GM12878 (cell line): ENCODE data around the gene IL33.
A peak's percentile ranks its signal among the peaks of the same experiment; 100 is the strongest.

Source experiments
- CHD1 ChIP-seq: IDR thresholded peaks from 2 replicates; pipeline ENCODE4 v1.6.1; 2012; ENCODE audit warnings: low read depth, low read length, improper control_type of control experiment
- FOXK2 ChIP-seq: fragments of 450-650 bp; IDR thresholded peaks from 2 replicates; pipeline ENCODE4 v1.6.1; 2017; ENCODE audit warnings: mild to moderate bottlenecking, moderate library complexity
- MTA3 ChIP-seq: IDR thresholded peaks from 2 replicates; pipeline ENCODE4 v1.6.1; 2012; ENCODE audit warnings: low read length, inconsistent platforms, borderline replicate concordance
- SP1 ChIP-seq: IDR thresholded peaks from one replicate; pipeline ENCODE4 v1.6.1; 2011; ENCODE audit warnings: low read depth, low read length
- SUZ12 ChIP-seq: fragments of 200-600 bp; sonication (generic); IDR thresholded peaks from one replicate; pipeline ENCODE4 v1.6.1; 2018; ENCODE audit warnings: antibody characterized with exemption, mild to moderate bottlenecking; ENCODE audit not compliant: unreplicated experiment
- ZNF274 ChIP-seq: IDR thresholded peaks from one replicate; pipeline ENCODE4 v1.8.0; 2011; ENCODE audit not compliant: insufficient read length, insufficient read depth
- TF ChIP-seq, protein P1 (sequence below), 3 experiments: IDR thresholded peaks in 2 of 3; conservative IDR thresholded peaks in 1 of 3; 2 replicates each; pipeline ENCODE4 v1.5.1; 2011; ENCODE audit warnings: low read depth in 3 of 3, low read length in 3 of 3, mild to moderate bottlenecking in 3 of 3, control low read depth in 2 of 3, moderate library complexity in 2 of 3, inconsistent platforms in 1 of 3, mixed read lengths in 1 of 3; ENCODE audit not compliant: control insufficient read depth in 2 of 3, insufficient read depth in 1 of 3; ENCODE audit errors: extremely low read depth in 1 of 3
- TF ChIP-seq, protein P2 (sequence below): IDR thresholded peaks from 2 replicates; pipeline ENCODE4 v1.6.1; 2012; ENCODE audit warnings: low read depth, low read length, improper control_type of control experiment
- TF ChIP-seq, protein P3 (sequence below): IDR thresholded peaks from 2 replicates; pipeline ENCODE4 v1.6.1; 2011; ENCODE audit warnings: low read depth, mild to moderate bottlenecking, low read length, moderate library complexity, borderline replicate concordance; ENCODE audit errors: extremely low read depth
- TF ChIP-seq, protein P4 (sequence below): IDR thresholded peaks from 2 replicates; pipeline ENCODE4 v1.6.1; 2012; ENCODE audit warnings: mild to moderate bottlenecking, low read depth, low read length
- TF ChIP-seq, protein P5 (sequence below): fragments of 450-650 bp; IDR thresholded peaks from 2 replicates; pipeline ENCODE4 v1.6.1; 2017; ENCODE audit warnings: low read depth, mild to moderate bottlenecking, moderate library complexity
- TF ChIP-seq, protein P6 (sequence below): fragments of 450-650 bp; IDR thresholded peaks from 2 replicates; pipeline ENCODE4 v1.6.1; 2017; ENCODE audit warnings: mild to moderate bottlenecking, low read depth, inconsistent platforms; ENCODE audit not compliant: poor library complexity, severe bottlenecking

DNA sequence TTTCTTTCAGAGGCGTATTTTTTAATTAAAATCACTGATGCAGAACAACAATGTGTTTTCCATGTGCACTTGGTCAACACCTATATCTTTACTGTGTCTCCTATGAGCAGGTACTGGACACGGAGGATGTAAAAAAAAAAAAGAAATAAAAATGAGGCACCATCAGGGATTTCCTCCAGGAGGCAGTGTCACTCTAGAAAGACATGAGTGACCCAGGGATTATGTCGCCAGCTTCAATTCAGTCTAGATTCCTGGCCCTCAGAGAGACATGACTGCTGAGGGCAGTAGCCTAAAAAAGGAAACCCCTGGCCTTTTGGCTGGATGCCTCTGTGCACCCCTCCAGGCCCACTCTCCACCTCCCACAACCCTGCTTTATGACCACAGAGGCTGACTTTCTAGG is 18.3 kb upstream of the IL33 start:
- TF ChIP-seq FOXK2: no peak
- no peak for TF ChIP-seq SUZ12
- TF ChIP-seq CHD1: no peak
- TF ChIP-seq, protein P1, sequence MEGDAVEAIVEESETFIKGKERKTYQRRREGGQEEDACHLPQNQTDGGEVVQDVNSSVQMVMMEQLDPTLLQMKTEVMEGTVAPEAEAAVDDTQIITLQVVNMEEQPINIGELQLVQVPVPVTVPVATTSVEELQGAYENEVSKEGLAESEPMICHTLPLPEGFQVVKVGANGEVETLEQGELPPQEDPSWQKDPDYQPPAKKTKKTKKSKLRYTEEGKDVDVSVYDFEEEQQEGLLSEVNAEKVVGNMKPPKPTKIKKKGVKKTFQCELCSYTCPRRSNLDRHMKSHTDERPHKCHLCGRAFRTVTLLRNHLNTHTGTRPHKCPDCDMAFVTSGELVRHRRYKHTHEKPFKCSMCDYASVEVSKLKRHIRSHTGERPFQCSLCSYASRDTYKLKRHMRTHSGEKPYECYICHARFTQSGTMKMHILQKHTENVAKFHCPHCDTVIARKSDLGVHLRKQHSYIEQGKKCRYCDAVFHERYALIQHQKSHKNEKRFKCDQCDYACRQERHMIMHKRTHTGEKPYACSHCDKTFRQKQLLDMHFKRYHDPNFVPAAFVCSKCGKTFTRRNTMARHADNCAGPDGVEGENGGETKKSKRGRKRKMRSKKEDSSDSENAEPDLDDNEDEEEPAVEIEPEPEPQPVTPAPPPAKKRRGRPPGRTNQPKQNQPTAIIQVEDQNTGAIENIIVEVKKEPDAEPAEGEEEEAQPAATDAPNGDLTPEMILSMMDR (IDR thresholded peaks at IDR 0.05 in 2 of 3, conservative IDR thresholded peaks at IDR 0.05 in 1 of 3; ENCODE audit: control insufficient read depth in 2 of 3, extremely low read depth in 1 of 3, insufficient read depth in 1 of 3, low read depth in 3 of 3, low read length in 3 of 3): peak; percentile 18 to 28 (median 23); a peak in 3 of 6 replicates
- TF ChIP-seq, protein P2, sequence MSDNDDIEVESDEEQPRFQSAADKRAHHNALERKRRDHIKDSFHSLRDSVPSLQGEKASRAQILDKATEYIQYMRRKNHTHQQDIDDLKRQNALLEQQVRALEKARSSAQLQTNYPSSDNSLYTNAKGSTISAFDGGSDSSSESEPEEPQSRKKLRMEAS: no peak
- TF ChIP-seq, protein P3, sequence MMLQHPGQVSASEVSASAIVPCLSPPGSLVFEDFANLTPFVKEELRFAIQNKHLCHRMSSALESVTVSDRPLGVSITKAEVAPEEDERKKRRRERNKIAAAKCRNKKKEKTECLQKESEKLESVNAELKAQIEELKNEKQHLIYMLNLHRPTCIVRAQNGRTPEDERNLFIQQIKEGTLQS: no peak
- TF ChIP-seq, protein P4, sequence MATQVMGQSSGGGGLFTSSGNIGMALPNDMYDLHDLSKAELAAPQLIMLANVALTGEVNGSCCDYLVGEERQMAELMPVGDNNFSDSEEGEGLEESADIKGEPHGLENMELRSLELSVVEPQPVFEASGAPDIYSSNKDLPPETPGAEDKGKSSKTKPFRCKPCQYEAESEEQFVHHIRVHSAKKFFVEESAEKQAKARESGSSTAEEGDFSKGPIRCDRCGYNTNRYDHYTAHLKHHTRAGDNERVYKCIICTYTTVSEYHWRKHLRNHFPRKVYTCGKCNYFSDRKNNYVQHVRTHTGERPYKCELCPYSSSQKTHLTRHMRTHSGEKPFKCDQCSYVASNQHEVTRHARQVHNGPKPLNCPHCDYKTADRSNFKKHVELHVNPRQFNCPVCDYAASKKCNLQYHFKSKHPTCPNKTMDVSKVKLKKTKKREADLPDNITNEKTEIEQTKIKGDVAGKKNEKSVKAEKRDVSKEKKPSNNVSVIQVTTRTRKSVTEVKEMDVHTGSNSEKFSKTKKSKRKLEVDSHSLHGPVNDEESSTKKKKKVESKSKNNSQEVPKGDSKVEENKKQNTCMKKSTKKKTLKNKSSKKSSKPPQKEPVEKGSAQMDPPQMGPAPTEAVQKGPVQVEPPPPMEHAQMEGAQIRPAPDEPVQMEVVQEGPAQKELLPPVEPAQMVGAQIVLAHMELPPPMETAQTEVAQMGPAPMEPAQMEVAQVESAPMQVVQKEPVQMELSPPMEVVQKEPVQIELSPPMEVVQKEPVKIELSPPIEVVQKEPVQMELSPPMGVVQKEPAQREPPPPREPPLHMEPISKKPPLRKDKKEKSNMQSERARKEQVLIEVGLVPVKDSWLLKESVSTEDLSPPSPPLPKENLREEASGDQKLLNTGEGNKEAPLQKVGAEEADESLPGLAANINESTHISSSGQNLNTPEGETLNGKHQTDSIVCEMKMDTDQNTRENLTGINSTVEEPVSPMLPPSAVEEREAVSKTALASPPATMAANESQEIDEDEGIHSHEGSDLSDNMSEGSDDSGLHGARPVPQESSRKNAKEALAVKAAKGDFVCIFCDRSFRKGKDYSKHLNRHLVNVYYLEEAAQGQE: no peak
- no peak for TF ChIP-seq SP1
- TF ChIP-seq ZNF274: no peak
- TF ChIP-seq, protein P5, sequence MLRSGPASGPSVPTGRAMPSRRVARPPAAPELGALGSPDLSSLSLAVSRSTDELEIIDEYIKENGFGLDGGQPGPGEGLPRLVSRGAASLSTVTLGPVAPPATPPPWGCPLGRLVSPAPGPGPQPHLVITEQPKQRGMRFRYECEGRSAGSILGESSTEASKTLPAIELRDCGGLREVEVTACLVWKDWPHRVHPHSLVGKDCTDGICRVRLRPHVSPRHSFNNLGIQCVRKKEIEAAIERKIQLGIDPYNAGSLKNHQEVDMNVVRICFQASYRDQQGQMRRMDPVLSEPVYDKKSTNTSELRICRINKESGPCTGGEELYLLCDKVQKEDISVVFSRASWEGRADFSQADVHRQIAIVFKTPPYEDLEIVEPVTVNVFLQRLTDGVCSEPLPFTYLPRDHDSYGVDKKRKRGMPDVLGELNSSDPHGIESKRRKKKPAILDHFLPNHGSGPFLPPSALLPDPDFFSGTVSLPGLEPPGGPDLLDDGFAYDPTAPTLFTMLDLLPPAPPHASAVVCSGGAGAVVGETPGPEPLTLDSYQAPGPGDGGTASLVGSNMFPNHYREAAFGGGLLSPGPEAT: no peak
- TF ChIP-seq, protein P6, sequence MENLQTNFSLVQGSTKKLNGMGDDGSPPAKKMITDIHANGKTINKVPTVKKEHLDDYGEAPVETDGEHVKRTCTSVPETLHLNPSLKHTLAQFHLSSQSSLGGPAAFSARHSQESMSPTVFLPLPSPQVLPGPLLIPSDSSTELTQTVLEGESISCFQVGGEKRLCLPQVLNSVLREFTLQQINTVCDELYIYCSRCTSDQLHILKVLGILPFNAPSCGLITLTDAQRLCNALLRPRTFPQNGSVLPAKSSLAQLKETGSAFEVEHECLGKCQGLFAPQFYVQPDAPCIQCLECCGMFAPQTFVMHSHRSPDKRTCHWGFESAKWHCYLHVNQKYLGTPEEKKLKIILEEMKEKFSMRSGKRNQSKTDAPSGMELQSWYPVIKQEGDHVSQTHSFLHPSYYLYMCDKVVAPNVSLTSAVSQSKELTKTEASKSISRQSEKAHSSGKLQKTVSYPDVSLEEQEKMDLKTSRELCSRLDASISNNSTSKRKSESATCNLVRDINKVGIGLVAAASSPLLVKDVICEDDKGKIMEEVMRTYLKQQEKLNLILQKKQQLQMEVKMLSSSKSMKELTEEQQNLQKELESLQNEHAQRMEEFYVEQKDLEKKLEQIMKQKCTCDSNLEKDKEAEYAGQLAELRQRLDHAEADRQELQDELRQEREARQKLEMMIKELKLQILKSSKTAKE: no peak
- TF ChIP-seq MTA3: no peak
